ENCODE results near the gene FOXP1. TPM values are rescaled to one million over a fixed set of nuclear protein-coding genes. Genes with fewer than 3 reads are reported as not detected.
A peak's percentile ranks its signal among the peaks of the same experiment; 100 is the strongest.

Gene FOXP1
- total RNA-seq, 4 donors from 2014 or later = 13.2 to 46.6 (median 29.2) TPM

- H3K36me3 ChIP-seq = no peaks in the 10 kb centered on the region
- H3K4me1 ChIP-seq = peaks cover 0 to 15% of the 10 kb centered on the region in 2 donors
- H3K9me3 ChIP-seq = no peaks in the 10 kb centered on the region
- in situ Hi-C loops (cut with MboI; ENCODE audit: low sequenced_read_pairs in 4 of 4) (no loop called here), intact Hi-C loops (cut with DNase I; ENCODE audit: low total_unique reads) (no loop called here)
- no peak overlapping the region for H3K4me3 ChIP-seq
- no peaks in the 10 kb centered on the region for H3K27me3 ChIP-seq
- H3K27ac ChIP-seq = no peak overlapping the region
- ATAC-seq = no peak
- no peak for TF ChIP-seq POLR2A (IDR thresholded peaks at IDR 0.05)
- no peak for TF ChIP-seq CTCF (IDR thresholded peaks at IDR 0.05 in 4 of 5, conservative IDR thresholded peaks at IDR 0.05 in 1 of 5)
- no peak for DNase-seq
These were observed 175.7 kb downstream of the FOXP1 start for GRCh38 chr3:71407823-71408222.

- TF ChIP-seq CTCF (IDR thresholded peaks at IDR 0.05 in 4 of 5, conservative IDR thresholded peaks at IDR 0.05 in 1 of 5) (no peak), POLR2A (IDR thresholded peaks at IDR 0.05) (no peak)
- Histone ChIP-seq H3K4me3 (no peak overlapping the region), H3K4me1 (peaks cover 0 to 15% of the 10 kb centered on the region in 2 donors), H3K36me3 (no peaks in the 10 kb centered on the region), H3K9me3 (no peaks in the 10 kb centered on the region), H3K27me3 (no peaks in the 10 kb centered on the region), H3K27ac (peak overlapping the region in 1 of 4 donors; percentile 38)
- no peak for DNase-seq
- no peak for ATAC-seq
- intact Hi-C loops (cut with DNase I; ENCODE audit: low total_unique reads) = no loop called here
- in situ Hi-C loops (cut with MboI; ENCODE audit: low sequenced_read_pairs in 4 of 4) = no loop called here
These were observed 176.3 kb downstream of the FOXP1 start for GRCh38 chr3:71406972-71407810.

GRCh38 chr3:71402911-71403310 is 180.6 kb downstream of the FOXP1 start:
- in situ Hi-C loops (cut with MboI; ENCODE audit: low sequenced_read_pairs in 4 of 4) = no loop called here
- Histone ChIP-seq H3K4me3 (no peak overlapping the region), H3K9me3 (no peaks in the 10 kb centered on the region), H3K4me1 (peaks cover 0 to 14% of the 10 kb centered on the region in 2 donors), H3K27me3 (no peaks in the 10 kb centered on the region), H3K27ac (no peak overlapping the region), H3K36me3 (no peaks in the 10 kb centered on the region)
- intact Hi-C loops (cut with DNase I; ENCODE audit: low total_unique reads) = no loop called here
- DNase-seq (no peak), ATAC-seq (no peak)
- no peak for TF ChIP-seq POLR2A (IDR thresholded peaks at IDR 0.05)
- TF ChIP-seq CTCF (IDR thresholded peaks at IDR 0.05 in 4 of 5, conservative IDR thresholded peaks at IDR 0.05 in 1 of 5) = no peak

GRCh38 chr3:71402280-71402679 is 181.2 kb downstream of the FOXP1 start:
- ATAC-seq = no peak
- TF ChIP-seq POLR2A (IDR thresholded peaks at IDR 0.05) (no peak), CTCF (IDR thresholded peaks at IDR 0.05 in 4 of 5, conservative IDR thresholded peaks at IDR 0.05 in 1 of 5) (no peak)
- Histone ChIP-seq H3K36me3 (no peaks in the 10 kb centered on the region), H3K27me3 (no peaks in the 10 kb centered on the region), H3K4me3 (no peak overlapping the region), H3K27ac (no peak overlapping the region), H3K4me1 (peaks cover under 1 to 9% of the 10 kb centered on the region in 2 donors), H3K9me3 (no peaks in the 10 kb centered on the region)
- intact Hi-C loops (cut with DNase I; ENCODE audit: low total_unique reads) (no loop called here), in situ Hi-C loops (cut with MboI; ENCODE audit: low sequenced_read_pairs in 4 of 4) (no loop called here)
- no peak for DNase-seq
